HEK293 (cell line): ENCODE measurements around the gene H3-3A.

Source experiments
- CTCF ChIA-PET: fragments of 350-600 bp; formaldehyde crosslinking; extraction: SDS; loops from one replicate; lab custom pipeline; 2021; ENCODE audit warnings: antibody characterized with exemption; lab: Yijun Ruan, JAX
- POLR2A ChIA-PET: fragments of 300-600 bp; formaldehyde crosslinking; extraction: SDS; loops from one replicate; lab custom pipeline; 2020; ENCODE audit warnings: antibody characterized with exemption, inconsistent platforms; lab: Yijun Ruan, JAX
- H3K27ac ChIP-seq: fragments of 200-500 bp; sonication (Bioruptor generic); 2 replicates; pipeline ENCODE4 v1.5.1; 2014; ENCODE audit warnings: low read depth, low read length, control low read depth, inconsistent platforms; ENCODE audit errors: extremely low read depth
- H3K36me3 ChIP-seq, 2 experiments: fragments of 200-500 bp in 1 of 2; sonication (Bioruptor generic) in 1 of 2; 1 replicate in 1 of 2; 2 replicates in 1 of 2; pipeline ENCODE4 v1.5.1; 2014 to 2017; ENCODE audit warnings: inconsistent platforms in 2 of 2, low read length in 2 of 2; ENCODE audit not compliant: control insufficient read depth in 2 of 2, insufficient read depth in 1 of 2
- H3K4me1 ChIP-seq: fragments of 200-500 bp; sonication (Bioruptor generic); 2 replicates; pipeline ENCODE4 v1.5.1; 2014; ENCODE audit warnings: mild to moderate bottlenecking, low read length, inconsistent platforms; ENCODE audit not compliant: control insufficient read depth, insufficient read depth
- H3K4me3 ChIP-seq: 2 replicates; pipeline ENCODE4 v1.5.1; 2011; ENCODE audit warnings: low read depth, mild to moderate bottlenecking, control low read depth, low read length, moderate library complexity
- H3K9me3 ChIP-seq: fragments of 200-500 bp; sonication (Bioruptor generic); 2 replicates; pipeline ENCODE4 v1.5.1; 2014; ENCODE audit warnings: low read depth, low read length, inconsistent platforms; ENCODE audit not compliant: control insufficient read depth, insufficient read depth
- AEBP2 ChIP-seq: fragments of 450-650 bp; formaldehyde crosslinking; IDR thresholded peaks from 2 replicates; pipeline ENCODE4 v1.5.1; 2016; ENCODE audit warnings: missing biosample characterization, missing genetic modification characterization, borderline replicate concordance
- HIC1 ChIP-seq: fragments of 450-650 bp; formaldehyde crosslinking; IDR thresholded peaks from 2 replicates; pipeline ENCODE4 v1.5.1; 2016; ENCODE audit warnings: missing biosample characterization, missing genetic modification characterization
- MEIS1 ChIP-seq: sonication (generic); formaldehyde crosslinking; IDR thresholded peaks from 2 replicates; pipeline ENCODE4 v1.8.1; 2022; ENCODE audit warnings: missing genetic modification reagents, mild to moderate bottlenecking, borderline replicate concordance
- PRDM1 ChIP-seq: fragments of 450-650 bp; formaldehyde crosslinking; IDR thresholded peaks from 2 replicates; pipeline ENCODE4; 2016; ENCODE audit warnings: missing biosample characterization, missing genetic modification characterization
- ZBTB7A ChIP-seq: fragments of 450-650 bp; formaldehyde crosslinking; IDR thresholded peaks from 2 replicates; pipeline ENCODE4 v1.5.1; 2016; ENCODE audit warnings: low read depth, missing biosample characterization, missing genetic modification characterization
- ZFP41 ChIP-seq: fragments of 450-650 bp; formaldehyde crosslinking; IDR thresholded peaks from 2 replicates; pipeline ENCODE4 v1.5.1; 2016; ENCODE audit warnings: missing biosample characterization, missing genetic modification characterization, borderline replicate concordance
- ZNF132 ChIP-seq: fragments of 450-650 bp; formaldehyde crosslinking; IDR thresholded peaks from 2 replicates; pipeline ENCODE4 v1.5.1; 2017; ENCODE audit warnings: missing biosample characterization, missing genetic modification characterization, borderline replicate concordance
- ZNF133 ChIP-seq: fragments of 450-650 bp; formaldehyde crosslinking; IDR thresholded peaks from 2 replicates; pipeline ENCODE4 v1.5.1; 2016; ENCODE audit warnings: missing biosample characterization, missing genetic modification characterization
- ZNF16 ChIP-seq: fragments of 450-650 bp; formaldehyde crosslinking; IDR thresholded peaks from 2 replicates; pipeline ENCODE4 v1.5.1; 2016; ENCODE audit warnings: low read depth, missing biosample characterization, missing genetic modification characterization
- ZNF2 ChIP-seq: fragments of 450-650 bp; formaldehyde crosslinking; IDR thresholded peaks from 2 replicates; pipeline ENCODE4 v1.5.1; 2016; ENCODE audit warnings: missing biosample characterization, missing genetic modification characterization
- ZNF221 ChIP-seq: fragments of 450-650 bp; formaldehyde crosslinking; IDR thresholded peaks from 2 replicates; pipeline ENCODE4 v1.5.1; 2017; ENCODE audit warnings: missing biosample characterization, missing genetic modification characterization, borderline replicate concordance
- ZNF341 ChIP-seq: fragments of 450-650 bp; formaldehyde crosslinking; IDR thresholded peaks from 2 replicates; pipeline ENCODE4; 2016; ENCODE audit warnings: low read depth, missing biosample characterization, missing genetic modification characterization
- ZNF350 ChIP-seq: fragments of 450-650 bp; formaldehyde crosslinking; IDR thresholded peaks from 2 replicates; pipeline ENCODE4 v1.5.0; 2017; ENCODE audit warnings: missing biosample characterization, mild to moderate bottlenecking, missing genetic modification characterization
- ZNF518A ChIP-seq: fragments of 450-650 bp; formaldehyde crosslinking; conservative IDR thresholded peaks from 2 replicates; pipeline ENCODE4 v1.5.1; 2016; ENCODE audit warnings: low read depth, missing biosample characterization, missing genetic modification characterization
- ZNF529 ChIP-seq: fragments of 450-650 bp; formaldehyde crosslinking; IDR thresholded peaks from 2 replicates; pipeline ENCODE4 v1.5.1; 2017; ENCODE audit warnings: missing genetic modification characterization, missing biosample characterization; ENCODE audit not compliant: insufficient replicate concordance
- ZNF555 ChIP-seq: fragments of 450-650 bp; formaldehyde crosslinking; conservative IDR thresholded peaks from 2 replicates; pipeline ENCODE4 v1.5.1; 2017; ENCODE audit warnings: missing biosample characterization, mild to moderate bottlenecking, missing genetic modification characterization, inconsistent platforms
- ZNF623 ChIP-seq: fragments of 450-650 bp; formaldehyde crosslinking; IDR thresholded peaks from 2 replicates; pipeline ENCODE4 v1.5.1; 2016; ENCODE audit warnings: missing biosample characterization, missing genetic modification characterization
- ZNF701 ChIP-seq: fragments of 450-650 bp; formaldehyde crosslinking; IDR thresholded peaks from 2 replicates; pipeline ENCODE4 v1.5.1; 2016; ENCODE audit warnings: missing biosample characterization, missing genetic modification characterization
- ZSCAN16 ChIP-seq: fragments of 450-650 bp; formaldehyde crosslinking; IDR thresholded peaks from 2 replicates; pipeline ENCODE4 v1.5.1; 2016; ENCODE audit warnings: missing biosample characterization, missing genetic modification characterization
- ZSCAN5A ChIP-seq: fragments of 450-650 bp; formaldehyde crosslinking; IDR thresholded peaks from 2 replicates; pipeline ENCODE4 v1.5.1; 2016; ENCODE audit warnings: missing biosample characterization, missing genetic modification characterization

The H3-3A gene

GRCh38 chr1:226034482-226034881 lies 28.0 kb upstream of the H3-3A start (continued):
- TF ChIP-seq ZNF133 (tag by site-specific recombination), result no peak
- no peak for TF ChIP-seq ZNF341

- H3K36me3 ChIP-seq, result no peaks in the 10 kb centered on the region
- H3K4me3 ChIP-seq, result no peak overlapping the region
- no peak overlapping the region for H3K27ac ChIP-seq
- H3K4me1 ChIP-seq, result no peaks in the 10 kb centered on the region
- no peaks in the 10 kb centered on the region for H3K9me3 ChIP-seq
- POLR2A ChIA-PET, result interaction anchor here (0.9 to 2.3 kb wide), 2 partner anchors 26 to 36 kb away, joined by 4 to 11 read pairs; partner anchors contain the start of genes H3-3A and SDE2
- TF ChIP-seq ZNF555 (tag by site-specific recombination) (no peak), PRDM1 (tag by site-specific recombination) (0 out of 2 replicates have a peak, but pooled peaks have one; percentile 20), ZBTB7A (tag by site-specific recombination) (no peak), ZNF221 (tag by site-specific recombination) (no peak), MEIS1 (CRISPR knock-in tag) (no peak), ZNF529 (no peak), ZSCAN5A (no peak), ZNF623 (tag by site-specific recombination) (no peak), ZNF518A (tag by site-specific recombination) (no peak), ZSCAN16 (tag by site-specific recombination) (peak; percentile 70; the same call in 1 of the 2 replicates), ZNF701 (no peak), AEBP2 (tag by site-specific recombination) (no peak), ZNF2 (no peak), ZNF350 (tag by site-specific recombination) (no peak), ZNF132 (no peak)
- TF ChIP-seq, all 188 proteins: peak for 2
- CTCF ChIA-PET, result no interaction called here
These were observed 26.6 kb upstream of the H3-3A start for GRCh38 chr1:226035915-226036314.

GRCh38 chr1:226038661-226039060 lies 23.9 kb upstream of the H3-3A start:
- POLR2A ChIA-PET, result no interaction called here
- no peak overlapping the region for H3K27ac ChIP-seq
- CTCF ChIA-PET, result no interaction called here
- H3K9me3 ChIP-seq, result no peaks in the 10 kb centered on the region
- no peaks in the 10 kb centered on the region for H3K36me3 ChIP-seq
- no peak overlapping the region for H3K4me3 ChIP-seq
- no peaks in the 10 kb centered on the region for H3K4me1 ChIP-seq
- TF ChIP-seq ZNF16 (tag by site-specific recombination), result no peak
- no peak for TF ChIP-seq AEBP2 (tag by site-specific recombination)
- no peak for TF ChIP-seq ZFP41 (tag by site-specific recombination)
- no peak for TF ChIP-seq HIC1
